Measurements from ENCODE around the gene DMRTB1.

Gene DMRTB1

GRCh38 chr1:53438427-53439336, 20.5 kb upstream of the DMRTB1 start:
- no peak for DNase-seq

- no peak for DNase-seq
Observed at GRCh38 chr1:53439337-53440207, 19.6 kb upstream of the DMRTB1 start.

- no peak for DNase-seq
Observed at GRCh38 chr1:53440633-53441032, 18.6 kb upstream of the DMRTB1 start.

GRCh38 chr1:53442299-53442698, 16.9 kb upstream of the DMRTB1 start:
- DNase-seq = peak; percentile 22 to 32

GRCh38 chr1:53446051-53446450, 13.1 kb upstream of the DMRTB1 start:
- no peak for DNase-seq

- no peak for DNase-seq
Observed at GRCh38 chr1:53447413-53447812, 11.8 kb upstream of the DMRTB1 start.

GRCh38 chr1:53448241-53448841, 10.9 kb upstream of the DMRTB1 start:
- DNase-seq = no peak

- no peak for DNase-seq
Observed at GRCh38 chr1:53449021-53449420, 10.2 kb upstream of the DMRTB1 start.

- no peak for DNase-seq
Observed at GRCh38 chr1:53449693-53450092, 9.5 kb upstream of the DMRTB1 start.

- peak; percentile 15 to 16 for DNase-seq
Observed at GRCh38 chr1:53450225-53450624, 9.0 kb upstream of the DMRTB1 start.

GRCh38 chr1:53454019-53454418, 5.2 kb upstream of the DMRTB1 start:
- peak; percentile 22 to 33 for DNase-seq

GRCh38 chr1:53455364-53455991, 3.7 kb upstream of the DMRTB1 start:
- no peak for DNase-seq

GRCh38 chr1:53458634-53459033, 565 bp upstream of the DMRTB1 start:
- no peak for DNase-seq

- no peak for DNase-seq
Observed at GRCh38 chr1:53460211-53460634, 1.0 kb downstream of the DMRTB1 start.

GRCh38 chr1:53460666-53461322, 1.6 kb downstream of the DMRTB1 start:
- no peak for DNase-seq

- DNase-seq = no peak
Observed at GRCh38 chr1:53461323-53462044, 2.3 kb downstream of the DMRTB1 start.

- DNase-seq = no peak
Observed at GRCh38 chr1:53462193-53462592, 3.0 kb downstream of the DMRTB1 start.

GRCh38 chr1:53462769-53463501, 3.7 kb downstream of the DMRTB1 start:
- DNase-seq = no peak

GRCh38 chr1:53463961-53464899, 5.0 kb downstream of the DMRTB1 start:
- DNase-seq = no peak

Data from Kasumi-1 (cell line).